Measurements from ENCODE around the gene IL17RC. TPM values are rescaled to one million over a fixed set of nuclear protein-coding genes. Genes with fewer than 3 reads are reported as not detected.
"Not testable (repeated sequence)": the region's sequence is repeated elsewhere in the genome, so short reads cannot be mapped to it uniquely, and the experiment has no call there.

IL17RC gene
- total RNA-seq, 6 experiments from 2014 or later, result 19.5 to 53.4 (median 40.1) TPM

- Histone ChIP-seq H3K27ac (no peak overlapping the region), H3K4me3 (no peak overlapping the region), H3K4me1 (no peaks in the 10 kb centered on the region), H3K36me3 (no peaks in the 10 kb centered on the region), H3K27me3 (no peaks in the 10 kb centered on the region), H3K9me3 (no peaks in the 10 kb centered on the region)
- no peak for TF ChIP-seq CTCF (IDR thresholded peaks at IDR 0.05)
- no peak for TF ChIP-seq POLR2A (IDR thresholded peaks at IDR 0.05)
- DNase-seq (no peak), ATAC-seq (no peak)
- intact Hi-C loops (cut with DNase I), result no loop called here
Measured at GRCh38 chr3:9875448-9875847, 41.5 kb upstream of the IL17RC start.

- H3K9me3 ChIP-seq; H3K36me3 ChIP-seq; H3K4me3 ChIP-seq; H3K27ac ChIP-seq; DNase-seq; H3K4me1 ChIP-seq; intact Hi-C loops (cut with DNase I); ATAC-seq; H3K27me3 ChIP-seq: not testable (repeated sequence)
- WGBS (ENCODE audit: insufficient coverage, low coverage, low lambda C conversion rate, missing lambda C conversion rate), result 66% methylated on average over 4 of the region's 4 CpGs
Measured at GRCh38 chr3:9876255-9876654, 40.6 kb upstream of the IL17RC start.

GRCh38 chr3:9876991-9877390 lies 39.9 kb upstream of the IL17RC start:
- Histone ChIP-seq H3K27me3 (no peaks in the 10 kb centered on the region), H3K4me3 (no peak overlapping the region), H3K27ac (no peak overlapping the region), H3K4me1 (no peaks in the 10 kb centered on the region), H3K36me3 (no peaks in the 10 kb centered on the region), H3K9me3 (no peaks in the 10 kb centered on the region)
- TF ChIP-seq CTCF (IDR thresholded peaks at IDR 0.05) (no peak), POLR2A (IDR thresholded peaks at IDR 0.05) (no peak)
- intact Hi-C loops (cut with DNase I), result no loop called here
- ATAC-seq (peak in 2 of 4 donors; percentile 30 to 32), DNase-seq (no peak)
- 50% methylated on average over 1 of the region's 12 CpGs for WGBS (ENCODE audit: insufficient coverage, low coverage, low lambda C conversion rate, missing lambda C conversion rate)

GRCh38 chr3:9878700-9879099 lies 38.2 kb upstream of the IL17RC start:
- Histone ChIP-seq H3K36me3 (no peaks in the 10 kb centered on the region), H3K27me3 (no peaks in the 10 kb centered on the region), H3K27ac (no peak overlapping the region), H3K4me1 (no peaks in the 10 kb centered on the region), H3K9me3 (no peaks in the 10 kb centered on the region), H3K4me3 (no peak overlapping the region)
- 46% methylated on average over 5 of the region's 5 CpGs for WGBS (ENCODE audit: insufficient coverage, low coverage, low lambda C conversion rate, missing lambda C conversion rate)
- peak in 1 of 3 donors; percentile 56 for DNase-seq
- intact Hi-C loops (cut with DNase I), result no loop called here
- ATAC-seq, result peak; percentile 82 to 99 (median 93)
- TF ChIP-seq POLR2A (IDR thresholded peaks at IDR 0.05) (peak; percentile 69), CTCF (IDR thresholded peaks at IDR 0.05) (no peak)

- Histone ChIP-seq H3K27ac (no peak within 1 kb of the TSS), H3K4me1 (no peaks in the 10 kb centered on the region), H3K4me3 (no peak within 1 kb of the TSS), H3K27me3 (no peaks in the 10 kb centered on the region), H3K36me3 (no peaks in the 10 kb centered on the region), H3K9me3 (no peaks in the 10 kb centered on the region)
- DNase-seq, result no peak
- WGBS (ENCODE audit: insufficient coverage, low coverage, low lambda C conversion rate, missing lambda C conversion rate), result 85% methylated on average over 7 of the region's 7 CpGs
- TF ChIP-seq CTCF (IDR thresholded peaks at IDR 0.05) (no peak), POLR2A (IDR thresholded peaks at IDR 0.05) (no peak)
- intact Hi-C loops (cut with DNase I), result no loop called here
- no peak for ATAC-seq
Measured at GRCh38 chr3:9879830-9880549, 36.9 kb upstream of the IL17RC start, which contains the start of gene CIDEC. CIDEC (minus strand) TSS chr3:9880253; CDS start chr3:9878486, 1,767 bp downstream.

All from right lobe of liver (tissue), 6 donors.